H54 (cell line): ENCODE results near the gene RMDN2.

Source experiments
- DNase-seq: peaks from one replicate; pipeline ENCODE4 v3.0.0; 2011; ENCODE audit warnings: low spot score, mixed read lengths; ENCODE audit not compliant: insufficient read length
- FAIRE-seq: peaks from 3 replicates; lab custom pipeline; 2011; peaks lifted over from hg19 to GRCh38; lab: Jason Lieb, UNC
- POLR2A ChIP-seq: IDR thresholded peaks from 2 replicates; pipeline ENCODE4 v1.6.1; 2011; ENCODE audit warnings: low read depth, mild to moderate bottlenecking, low read length

RMDN2 gene

DNA sequence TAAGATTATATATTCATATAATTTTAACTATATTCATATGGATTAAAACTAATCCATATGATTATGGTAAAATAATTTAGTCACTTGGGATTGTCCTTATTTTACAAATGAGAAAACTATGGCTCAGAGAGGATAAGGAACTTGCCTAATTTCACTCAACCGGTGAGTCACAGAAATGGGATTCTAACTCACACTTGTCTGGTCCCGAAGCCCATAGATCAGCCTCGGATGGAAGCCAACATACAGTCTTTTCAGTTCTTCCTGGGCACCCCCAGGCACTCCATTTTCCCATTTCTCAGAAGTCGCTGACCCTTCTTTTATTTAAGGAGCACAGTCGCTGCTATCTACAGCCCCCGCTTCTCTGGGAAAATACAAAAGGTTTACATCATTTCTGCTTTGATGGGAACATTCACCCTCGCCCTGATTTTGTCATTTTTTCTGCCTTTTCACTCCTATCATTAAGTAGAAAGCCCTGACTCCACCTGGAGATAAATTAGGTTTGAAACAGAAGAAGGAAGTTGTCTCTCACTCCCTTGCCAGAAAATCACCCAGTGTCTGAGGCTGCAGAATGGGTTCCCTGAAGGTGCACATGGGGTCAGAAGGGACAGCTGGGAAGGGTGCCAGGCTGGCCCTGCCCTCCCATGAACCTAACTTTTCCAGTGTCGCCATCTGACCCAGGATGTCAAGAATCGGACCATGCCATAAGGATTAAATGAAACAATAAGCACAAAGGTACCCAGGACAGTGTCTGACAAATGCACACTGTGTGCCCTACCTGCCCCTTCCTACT lies 114.2 kb downstream of the RMDN2 start:
- FAIRE-seq (peak; percentile 20), DNase-seq (no peak)
- TF ChIP-seq POLR2A, result no peak

GRCh38 chr2:38045811-38046210 lies 120.7 kb downstream of the RMDN2 start:
- DNase-seq (no peak), FAIRE-seq (peak; percentile 6)
- no peak for TF ChIP-seq POLR2A

DNA sequence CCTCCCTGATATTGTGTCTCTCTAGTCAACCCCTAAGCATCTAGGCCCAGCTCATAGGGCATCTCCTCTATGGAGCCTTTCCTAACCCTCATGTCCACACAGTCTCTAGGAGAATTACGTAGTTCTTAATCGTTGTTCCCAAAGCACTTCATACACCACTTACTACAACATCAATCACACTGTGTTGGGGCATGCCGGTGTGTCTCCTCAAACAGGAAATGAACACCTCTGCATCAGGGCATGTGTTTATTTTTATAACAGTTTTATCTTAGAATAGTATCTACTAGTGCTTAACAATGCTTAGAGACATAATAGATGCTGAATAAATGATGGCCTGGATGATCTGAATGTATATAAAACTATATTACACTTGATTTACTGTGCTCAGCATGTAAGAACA lies 131.1 kb downstream of the RMDN2 start:
- TF ChIP-seq POLR2A, result no peak
- DNase-seq (no peak), FAIRE-seq (no peak)

- DNase-seq (no peak), FAIRE-seq (peak; percentile 33)
- TF ChIP-seq POLR2A, result no peak
Measured at GRCh38 chr2:38057651-38058410, 132.7 kb downstream of the RMDN2 start.

- TF ChIP-seq POLR2A, result no peak
- DNase-seq (no peak), FAIRE-seq (no peak)
Measured at GRCh38 chr2:38060236-38061018, 135.3 kb downstream of the RMDN2 start.

GRCh38 chr2:38064801-38065501 lies 139.9 kb downstream of the RMDN2 start:
- no peak for DNase-seq
- no peak for TF ChIP-seq POLR2A
- FAIRE-seq, result no peak

DNA sequence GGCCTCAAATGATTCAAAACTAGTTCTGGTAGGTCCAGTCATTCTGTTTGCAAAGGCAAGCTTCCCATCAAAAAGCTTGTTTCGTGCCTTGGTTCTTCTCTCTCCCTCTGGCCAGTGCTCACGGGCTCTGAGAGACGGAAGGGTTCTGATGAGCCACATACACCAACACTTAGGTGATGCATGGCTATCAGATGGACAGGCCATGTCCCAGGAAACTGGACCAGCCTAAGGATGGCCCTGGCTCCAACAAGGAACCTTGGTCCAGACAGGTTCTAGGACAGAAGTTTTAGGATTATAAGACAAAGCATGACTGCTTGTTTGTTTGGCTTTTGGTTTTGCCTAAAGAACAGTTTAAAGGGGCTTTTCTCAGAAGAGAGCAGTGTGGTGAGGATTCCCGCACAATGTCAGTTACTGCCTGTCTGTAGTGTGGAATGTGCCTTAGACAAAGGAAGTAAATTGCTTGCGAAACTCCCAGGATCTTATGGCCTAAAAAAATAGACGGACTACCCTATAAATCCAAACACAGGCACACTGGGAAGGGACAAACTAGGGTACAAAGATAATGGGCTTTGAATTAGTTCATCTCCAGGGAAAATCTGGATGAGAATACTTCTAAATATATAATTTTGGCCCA lies 140.5 kb downstream of the RMDN2 start:
- DNase-seq, result no peak
- no peak for FAIRE-seq
- TF ChIP-seq POLR2A, result no peak

DNA sequence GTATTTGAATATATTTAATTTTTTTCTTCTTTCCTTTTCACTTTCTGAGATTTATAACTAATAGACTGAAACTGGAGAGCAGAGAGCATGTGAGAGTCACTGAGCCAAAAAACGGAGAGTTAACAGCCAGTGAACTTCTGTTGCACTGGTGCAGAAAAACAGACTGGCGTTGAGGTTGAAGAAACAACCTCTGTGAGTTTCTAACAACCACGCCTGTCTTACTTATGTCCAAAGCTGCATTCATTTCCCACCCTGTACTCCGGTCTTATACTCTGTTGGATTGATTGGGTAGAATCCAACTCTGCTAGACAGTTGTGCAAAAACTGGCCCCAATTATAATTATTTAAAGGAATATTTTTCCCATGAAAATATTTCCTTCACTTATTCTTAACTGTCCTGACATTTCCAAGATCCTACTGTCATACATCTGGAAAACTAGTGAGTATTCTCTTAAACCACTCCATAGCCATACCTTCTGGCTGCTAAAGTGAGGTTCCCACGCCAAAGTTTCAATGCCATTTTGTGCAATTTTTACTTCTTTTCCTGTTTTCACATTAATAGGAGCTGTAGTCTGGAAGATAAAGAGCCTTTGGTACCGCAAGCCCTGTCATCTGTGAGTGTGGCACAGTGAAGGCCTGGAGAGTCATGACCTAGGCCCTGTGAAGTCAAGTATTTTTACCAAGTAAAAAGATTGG lies 141.5 kb downstream of the RMDN2 start:
- DNase-seq, result no peak
- no peak for TF ChIP-seq POLR2A

More for the DNA sequence above, 141.5 kb downstream of the RMDN2 start:
- FAIRE-seq, result no peak
